Esophagus mucosa (tissue), 1 donor: Measurements from ENCODE around the gene HDAC7. TPM values are rescaled to one million over a fixed set of nuclear protein-coding genes. Genes with fewer than 3 reads are reported as not detected.
A peak's percentile ranks its signal among the peaks of the same experiment; 100 is the strongest.

Source experiments
- ATAC-seq: fragments of 200-7000 bp; cut with Tn5 transposase; one replicate; pipeline ENCODE4 v1.9.1; 2020
- total RNA-seq: library from RNA; stranded (reverse); gene quantifications from one replicate; pipeline ENCODE4 v1.2.4, GENCODE V29; 2023
- donor health status: DM: yes; HTN: yes; CAD: no.

The HDAC7 gene
- total RNA-seq, 1 donor from 2014 or later = 25.1 TPM

GRCh38 chr12:47745485-47746041, 74.1 kb downstream of the HDAC7 start:
- ATAC-seq = no peak

- ATAC-seq = no peak
Measured at GRCh38 chr12:47744778-47745436, 74.8 kb downstream of the HDAC7 start.

GRCh38 chr12:47744005-47744651, 75.6 kb downstream of the HDAC7 start:
- ATAC-seq = peak; percentile 67

GRCh38 chr12:47743311-47743860, 76.3 kb downstream of the HDAC7 start:
- ATAC-seq = no peak

- peak; percentile 34 for ATAC-seq
Measured at GRCh38 chr12:47742253-47742825, 77.4 kb downstream of the HDAC7 start.

GRCh38 chr12:47741340-47741703, 78.4 kb downstream of the HDAC7 start:
- ATAC-seq = peak; percentile 4

GRCh38 chr12:47740606-47741339, 78.9 kb downstream of the HDAC7 start:
- ATAC-seq = no peak

GRCh38 chr12:47739979-47740378, 79.7 kb downstream of the HDAC7 start:
- peak; percentile 21 for ATAC-seq

- no peak for ATAC-seq
Measured at GRCh38 chr12:47739297-47739696, 80.4 kb downstream of the HDAC7 start.

- no peak for ATAC-seq
Measured at GRCh38 chr12:47737936-47738594, 81.6 kb downstream of the HDAC7 start.

- ATAC-seq = peak; percentile 4
Measured at GRCh38 chr12:47736877-47737676, 82.6 kb downstream of the HDAC7 start.

- no peak for ATAC-seq
Measured at GRCh38 chr12:47736216-47736615, 83.5 kb downstream of the HDAC7 start.

GRCh38 chr12:47735649-47736048, 84.1 kb downstream of the HDAC7 start:
- ATAC-seq = peak; percentile 70

- ATAC-seq = no peak
Measured at GRCh38 chr12:47734725-47735480, 84.8 kb downstream of the HDAC7 start.

GRCh38 chr12:47733142-47733541, 86.6 kb downstream of the HDAC7 start:
- peak; percentile 14 for ATAC-seq

Other genes with a start within 250 kb of the HDAC7 start
- 18.2 TPM for gene RPAP3, start 113.9 kb downstream of the HDAC7 start, total RNA-seq
- 66.9 TPM for gene ENDOU, start 94.4 kb downstream of the HDAC7 start, total RNA-seq
- gene RAPGEF3, start 61.0 kb downstream of the HDAC7 start, total RNA-seq = 16.5 TPM
- 19.8 TPM for gene SLC48A1, start 46.7 kb downstream of the HDAC7 start, total RNA-seq
- 18.0 TPM for gene VDR, start 85.1 kb upstream of the HDAC7 start, total RNA-seq
- gene TMEM106C, start 143.7 kb upstream of the HDAC7 start, total RNA-seq = 45.4 TPM
- not detected for gene COL2A1, start 184.6 kb upstream of the HDAC7 start, total RNA-seq